GM18517 (cell line): ENCODE data around the gene SPATS1.

Experiments
- ATAC-seq: cut with Tn5 transposase; IDR thresholded peaks from one replicate; pipeline ENCODE4 v1.9.1; 2021; ENCODE audit warnings: mild to moderate bottlenecking, moderate library complexity; ENCODE audit not compliant: unreplicated experiment

The SPATS1 gene, protein sequence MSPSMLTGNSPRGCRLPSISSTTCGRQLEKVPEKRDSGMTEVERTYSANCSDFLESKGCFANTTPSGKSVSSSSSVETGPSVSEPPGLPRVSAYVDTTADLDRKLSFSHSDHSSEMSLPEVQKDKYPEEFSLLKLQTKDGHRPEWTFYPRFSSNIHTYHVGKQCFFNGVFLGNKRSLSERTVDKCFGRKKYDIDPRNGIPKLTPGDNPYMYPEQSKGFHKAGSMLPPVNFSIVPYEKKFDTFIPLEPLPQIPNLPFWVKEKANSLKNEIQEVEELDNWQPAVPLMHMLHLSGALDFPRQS

DNA sequence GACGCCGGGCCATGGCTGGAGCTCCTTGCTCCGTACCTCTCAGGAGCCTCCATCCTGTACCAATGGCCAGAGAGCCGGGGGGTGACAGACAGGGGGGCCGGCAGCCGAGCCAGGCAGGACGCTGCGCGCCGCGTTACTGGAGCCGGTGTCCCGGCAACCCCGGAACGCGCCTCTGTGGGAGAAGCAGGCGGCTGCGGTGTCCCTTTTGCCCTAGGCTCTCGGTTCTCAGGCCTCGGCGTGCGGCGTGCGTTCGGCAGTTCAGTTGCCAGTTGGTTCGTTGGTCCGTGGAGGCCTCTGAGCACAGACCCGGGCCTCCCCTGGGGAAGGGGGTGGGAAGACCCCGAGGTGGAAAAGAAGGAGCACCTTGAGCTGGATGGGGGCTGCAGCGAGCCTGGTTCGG lies at the start of gene SPATS1:
Gene SPATS1, plus strand, starts transcription at position 162 of the 400 bp plus-strand sequence. CDS start 446 bp downstream, outside the sequence.
- no peak for ATAC-seq

DNA sequence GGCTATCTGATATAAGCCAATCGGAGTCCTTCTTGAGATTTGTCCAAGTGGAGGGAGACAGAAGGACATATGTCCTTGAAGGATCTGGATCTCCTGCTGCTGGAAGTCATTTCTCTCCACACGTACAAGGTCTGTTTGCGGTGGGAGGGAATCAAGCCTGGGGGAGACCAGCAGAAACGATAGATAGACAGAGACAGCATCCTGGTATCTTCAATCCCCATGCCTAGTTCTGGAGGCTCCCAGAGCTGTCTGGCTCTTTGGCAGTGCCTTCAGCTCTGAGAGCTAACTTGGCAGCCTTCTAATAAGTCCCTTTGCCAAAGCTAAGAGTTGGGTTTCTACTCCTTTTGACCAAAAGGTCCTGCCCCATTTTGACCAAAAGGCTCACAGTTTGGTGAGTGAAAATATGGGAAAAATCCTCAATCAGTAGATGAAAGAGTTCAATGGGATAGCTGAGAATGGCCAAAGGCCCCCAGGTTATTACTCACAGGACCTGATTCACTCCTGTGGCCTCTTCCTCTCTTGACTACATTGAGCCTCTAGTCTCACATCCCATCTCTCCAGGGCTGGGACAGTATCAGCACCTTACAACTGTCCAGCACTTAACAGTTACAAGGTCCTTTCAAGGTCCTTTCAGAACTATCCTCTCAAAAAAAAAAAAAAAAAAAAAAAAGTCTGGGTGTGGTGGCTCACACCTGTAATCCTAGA lies 49.6 kb upstream of the SPATS1 start:
- ATAC-seq: no peak

DNA sequence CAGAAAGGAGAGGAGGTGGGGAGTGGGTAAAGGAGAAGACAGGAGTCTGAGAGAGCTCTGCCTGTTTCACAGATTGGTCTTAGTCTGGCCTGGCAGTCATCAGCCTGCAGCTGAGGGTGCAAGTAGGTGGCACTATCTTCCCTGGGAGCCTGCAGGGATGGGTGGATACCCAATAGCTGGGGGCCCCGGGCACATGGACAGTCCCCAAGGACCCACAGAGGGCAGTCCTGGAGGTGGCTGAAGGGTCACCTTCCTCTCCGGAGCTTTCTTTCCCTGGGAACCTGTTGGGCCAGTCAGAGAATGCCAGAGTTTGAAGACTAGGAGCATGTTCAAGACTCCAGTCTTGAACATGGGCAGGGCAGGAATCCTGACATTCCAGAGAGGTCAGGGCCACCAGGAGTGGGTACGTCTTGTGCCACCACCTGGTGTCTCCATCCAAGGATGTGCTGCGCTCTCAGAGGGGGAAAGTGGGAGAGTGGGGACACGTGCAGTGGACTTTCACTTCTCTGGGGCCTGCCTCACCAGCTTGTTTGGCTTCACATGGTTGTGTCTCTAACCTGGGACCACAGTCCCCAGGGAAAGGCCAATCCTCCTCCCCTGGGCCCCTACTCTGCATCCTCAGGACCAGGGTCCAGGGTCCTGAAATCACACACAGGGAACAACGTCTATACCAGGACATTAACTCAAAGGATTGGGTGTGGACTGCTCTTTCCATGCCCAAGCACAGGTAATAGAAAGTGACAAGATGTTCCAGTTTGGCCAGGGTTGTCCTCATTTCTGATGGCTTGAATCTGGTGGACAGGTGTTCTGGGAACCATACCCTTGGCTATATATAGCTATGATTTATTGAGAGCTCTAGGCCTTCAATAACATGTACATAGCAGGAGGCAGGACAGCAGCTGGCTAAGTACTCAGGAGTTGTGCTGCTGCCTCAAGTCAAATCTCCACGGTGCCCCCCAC lies 47.3 kb upstream of the SPATS1 start:
- ATAC-seq: no peak

DNA sequence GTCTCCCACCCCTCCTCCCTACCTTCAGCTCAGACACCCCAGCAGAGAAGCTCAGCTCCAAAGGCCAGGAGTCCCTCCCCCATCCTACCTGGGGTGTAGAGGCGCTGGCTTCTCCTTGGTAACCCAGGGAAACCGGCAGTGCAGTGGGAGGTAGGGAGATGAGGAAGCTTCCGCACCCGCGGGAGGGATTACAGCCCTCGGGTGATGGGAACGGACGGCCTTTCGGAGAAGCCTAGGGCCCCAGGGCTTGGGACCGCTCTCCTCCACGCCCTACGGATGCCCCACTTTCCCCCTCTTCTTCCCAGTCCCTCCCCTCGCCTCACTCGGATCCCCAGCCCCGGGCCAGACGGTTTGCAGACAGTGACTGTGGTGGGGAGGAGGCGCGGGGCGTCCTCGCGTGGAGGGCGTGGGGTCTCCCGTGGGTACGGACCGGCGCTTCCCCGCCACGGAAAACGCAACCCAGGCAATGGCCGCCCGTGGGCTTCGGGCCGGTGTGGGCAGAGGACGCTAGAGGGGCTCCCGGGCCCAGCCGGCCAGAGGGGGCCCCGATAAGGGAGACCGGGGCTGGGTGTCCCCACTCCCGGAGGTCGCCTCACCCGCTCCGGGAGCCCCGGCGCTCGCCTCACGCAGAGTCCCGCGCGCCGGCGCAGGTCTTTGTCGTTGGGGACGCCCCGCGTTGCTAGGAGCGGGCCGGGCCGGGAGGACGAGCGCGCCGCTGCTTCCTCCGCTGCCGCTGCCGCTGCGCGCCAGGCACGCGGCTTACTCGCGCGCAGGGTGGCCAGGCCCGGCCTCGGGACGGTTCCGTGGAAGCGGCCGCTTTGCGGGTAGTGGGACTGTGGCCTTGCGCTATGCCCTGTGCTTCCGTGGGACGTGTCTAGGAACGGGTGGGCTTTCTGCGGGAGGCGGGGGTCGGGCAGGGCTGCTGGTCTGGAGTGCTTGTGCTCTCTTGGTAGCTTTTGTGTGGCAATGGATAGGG lies 45.1 kb upstream of the SPATS1 start:
- ATAC-seq: no peak

DNA sequence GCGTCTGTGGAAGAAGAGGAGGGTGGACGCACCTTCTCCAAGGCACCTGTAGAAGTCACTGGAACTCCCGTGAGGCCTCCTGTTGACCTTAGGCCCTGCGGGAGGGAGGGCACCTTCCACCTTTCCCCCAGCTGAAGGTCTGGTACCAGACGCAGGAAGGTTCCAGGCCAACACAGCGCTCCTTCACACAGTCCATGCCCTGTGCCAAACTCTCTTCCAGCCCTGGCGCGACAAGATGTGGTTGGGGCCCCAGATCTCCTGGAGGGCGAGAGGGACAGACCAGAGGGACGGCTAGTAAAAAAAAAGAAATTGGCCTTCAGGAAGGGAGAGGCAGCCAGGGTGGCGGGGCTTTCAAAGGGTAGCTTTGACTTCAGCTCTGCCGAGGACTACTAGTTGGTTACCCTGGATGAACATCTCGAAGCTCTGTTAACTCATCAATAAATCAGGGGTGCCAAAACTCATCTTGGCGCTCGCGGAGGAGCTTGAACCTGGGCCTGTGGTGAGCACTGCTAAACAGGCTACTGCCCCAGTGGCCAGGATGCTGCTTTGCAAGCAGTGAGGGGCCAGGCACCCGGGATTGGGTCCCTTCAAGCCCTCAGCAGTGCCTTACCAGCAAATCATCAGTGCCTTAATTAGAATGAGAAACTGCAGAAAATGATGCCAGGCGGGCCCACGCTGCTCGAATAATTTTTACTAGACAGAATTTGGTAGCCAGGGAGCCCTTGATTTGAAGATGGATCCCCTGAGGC lies 44.2 kb upstream of the SPATS1 start:
- no peak for ATAC-seq

DNA sequence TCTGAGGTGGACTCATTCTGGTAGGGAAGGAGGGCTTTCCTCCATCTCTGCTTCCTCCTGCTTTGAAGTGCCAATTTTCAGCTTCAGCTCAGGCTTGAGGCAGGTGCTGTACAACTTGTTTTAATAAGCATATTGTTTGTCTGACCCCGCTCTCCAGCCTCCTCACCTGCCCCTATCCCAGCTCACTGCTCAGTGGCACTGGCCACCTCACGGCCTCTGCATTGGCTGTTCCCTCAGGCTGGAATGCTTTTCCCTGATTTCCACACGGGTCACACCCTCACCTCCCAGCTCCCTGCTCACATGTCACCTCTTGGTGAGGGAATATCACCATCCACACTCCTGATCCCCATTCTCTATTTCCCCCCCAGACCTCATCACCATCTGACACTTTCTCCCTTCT lies 43.6 kb upstream of the SPATS1 start:
- no peak for ATAC-seq

DNA sequence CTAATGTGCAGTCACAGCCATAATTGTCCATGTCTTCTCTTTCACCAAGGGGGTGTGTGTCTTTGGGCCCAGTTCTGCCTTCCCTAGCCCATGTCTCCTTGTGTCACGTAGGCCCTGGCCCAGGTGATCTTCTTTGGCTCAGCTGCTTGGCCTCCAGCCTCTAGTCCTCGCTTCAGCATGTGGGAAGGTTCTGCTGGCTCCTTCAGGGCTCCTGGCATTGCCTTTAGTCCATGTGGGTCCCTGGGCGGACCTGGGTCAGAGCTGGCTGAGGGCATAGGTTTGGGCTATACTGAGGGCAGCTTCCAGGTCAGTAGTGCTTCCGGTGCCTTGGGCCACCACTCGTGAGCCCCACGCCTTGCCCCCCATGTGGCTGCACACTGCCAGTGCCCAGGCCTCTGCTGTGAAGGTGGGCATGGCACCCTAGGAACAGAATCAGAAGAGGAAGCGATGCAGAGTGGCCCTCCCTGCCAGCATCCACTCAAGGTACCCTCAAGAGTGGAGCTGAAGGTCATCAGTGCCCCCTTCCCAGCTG lies 42.1 kb upstream of the SPATS1 start:
- no peak for ATAC-seq

DNA sequence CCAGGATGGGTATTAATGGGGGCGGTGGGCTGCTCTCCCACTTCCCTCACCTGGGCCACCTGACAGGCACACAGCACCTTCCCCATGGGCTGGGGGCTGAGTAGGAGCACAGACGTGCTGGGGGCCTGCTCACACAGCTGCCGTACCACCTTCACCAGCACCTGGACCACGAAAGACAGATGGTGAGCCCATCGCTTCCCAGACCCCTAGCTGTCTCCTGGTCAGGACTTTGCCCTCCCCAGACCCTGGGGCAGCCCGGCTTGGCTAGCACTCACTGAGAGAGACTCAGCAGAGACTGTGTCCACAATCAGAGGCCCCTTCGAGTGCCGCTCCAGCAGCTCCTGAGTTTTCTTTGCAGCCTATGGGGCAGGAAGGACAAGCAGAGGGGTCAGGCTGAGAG lies 41.3 kb upstream of the SPATS1 start:
- no peak for ATAC-seq

DNA sequence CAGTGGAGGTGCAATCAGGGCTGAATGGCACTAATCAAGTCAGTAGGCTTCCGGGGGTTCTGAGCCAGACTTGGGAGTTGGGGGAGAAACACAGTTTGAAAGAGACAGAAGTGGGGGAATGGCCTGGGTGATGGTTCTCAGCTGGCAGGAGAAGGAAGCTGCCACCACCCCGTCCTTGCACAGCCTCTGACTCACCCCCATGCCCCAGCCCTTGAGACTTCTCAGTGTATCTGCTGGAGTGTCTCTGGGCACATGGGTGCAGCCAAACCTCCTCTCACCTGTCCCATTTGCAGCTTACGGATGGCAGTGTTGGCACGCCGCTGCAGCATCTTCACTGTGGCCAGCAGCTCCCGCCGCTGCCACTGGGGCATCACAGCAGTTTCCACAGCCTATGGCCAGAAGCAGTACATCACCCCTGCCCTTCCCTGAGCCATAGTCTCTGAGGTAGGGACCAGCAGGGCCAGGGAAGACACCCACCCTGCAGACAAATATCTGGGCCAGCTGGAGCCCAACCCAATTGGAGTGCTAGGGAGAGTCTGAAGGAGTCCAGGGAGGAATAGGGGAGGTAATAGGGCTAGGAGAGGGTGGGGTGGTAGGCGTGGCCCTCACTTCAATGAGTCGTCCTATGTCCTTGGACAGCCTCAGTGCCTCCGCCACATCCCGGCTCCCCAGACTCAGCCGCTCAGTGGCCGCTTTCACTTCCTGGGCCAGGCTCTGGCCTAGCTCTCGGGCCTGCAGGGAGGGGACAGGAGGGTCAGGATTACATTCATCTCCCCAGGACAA lies 40.5 kb upstream of the SPATS1 start:
- ATAC-seq: no peak

DNA sequence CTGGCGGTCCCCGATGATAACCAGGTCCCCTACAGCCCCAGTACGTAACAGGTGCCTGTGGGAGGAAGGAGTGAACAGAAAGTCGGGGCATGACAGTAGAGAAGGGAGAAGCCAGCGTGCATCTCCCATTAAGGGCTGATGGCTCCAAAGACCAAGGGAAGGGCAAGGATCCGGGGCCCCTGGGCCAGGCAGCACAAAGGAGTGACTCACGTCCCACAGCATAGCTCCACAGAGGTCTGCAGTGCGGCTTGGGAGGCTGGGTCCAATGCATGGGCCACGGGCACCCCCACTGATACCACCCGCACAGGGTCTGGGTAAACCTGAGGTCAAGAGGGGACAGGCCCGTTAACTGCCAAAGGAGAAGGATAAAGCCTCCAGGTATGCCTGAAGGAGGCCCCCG lies 39.6 kb upstream of the SPATS1 start:
- no peak for ATAC-seq

DNA sequence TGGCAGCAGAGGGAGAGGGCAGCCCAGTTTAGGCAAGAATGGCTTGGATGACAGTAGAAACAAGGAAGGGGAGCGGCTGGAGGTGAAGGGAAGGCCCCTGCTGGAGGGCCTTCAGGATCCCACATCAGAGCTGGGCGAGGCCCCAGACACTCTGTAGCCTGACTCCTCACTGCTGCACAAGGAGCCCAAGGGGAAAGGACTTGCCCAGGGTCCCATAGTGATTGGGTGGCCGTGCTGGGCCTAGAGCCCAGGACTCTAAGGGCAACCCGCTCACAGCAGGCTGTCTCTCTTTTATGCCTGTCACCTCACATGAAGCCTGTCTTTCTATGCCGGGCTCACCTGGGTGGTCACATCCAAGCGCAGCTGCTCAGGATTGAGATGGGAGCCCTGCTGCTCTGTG lies 38.6 kb upstream of the SPATS1 start:
- ATAC-seq: no peak

DNA sequence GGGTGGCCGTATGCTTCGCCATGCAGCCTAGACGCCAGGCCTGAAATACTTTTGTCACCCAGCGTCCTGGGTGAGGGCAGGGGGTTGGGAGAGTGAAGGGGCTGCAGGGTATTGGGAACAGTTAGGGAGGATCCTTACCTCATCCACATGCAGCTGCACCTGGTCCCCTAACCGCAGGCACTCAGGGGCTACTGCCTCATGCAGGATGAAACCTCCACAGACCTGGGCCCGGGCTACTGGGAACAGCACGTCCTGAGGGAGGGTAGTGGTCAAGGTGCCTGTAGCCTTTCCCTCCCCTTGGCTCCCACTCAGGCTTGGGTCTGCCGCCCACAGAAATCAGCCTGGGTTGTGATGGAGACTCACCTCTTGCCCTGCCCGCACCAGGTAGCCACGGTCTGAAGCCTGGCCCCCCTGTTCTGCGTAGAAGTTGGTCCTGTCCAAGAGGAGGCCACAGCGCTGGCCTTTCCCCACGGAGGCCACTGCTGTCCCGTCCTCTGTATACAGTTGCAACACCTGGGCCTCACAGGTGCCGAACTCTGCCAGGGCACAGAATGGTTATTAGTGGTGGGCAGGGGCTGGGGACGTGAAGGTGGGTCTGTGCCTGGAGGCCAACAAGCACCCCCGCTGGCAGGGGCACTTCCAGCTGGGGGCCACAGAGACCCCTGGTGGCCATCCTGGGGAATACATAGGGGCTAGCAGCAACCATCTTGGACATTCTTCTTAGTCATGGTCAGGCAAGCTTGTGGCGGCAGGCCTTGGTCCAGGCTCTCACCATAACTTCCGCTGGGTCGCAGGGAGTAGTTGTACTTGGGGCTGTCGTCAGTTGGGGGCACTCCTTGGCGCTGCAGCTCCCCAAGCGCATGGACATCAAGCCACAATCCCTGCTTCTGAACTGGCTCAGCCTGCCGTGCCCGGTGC lies 37.9 kb upstream of the SPATS1 start:
- ATAC-seq: no peak

DNA sequence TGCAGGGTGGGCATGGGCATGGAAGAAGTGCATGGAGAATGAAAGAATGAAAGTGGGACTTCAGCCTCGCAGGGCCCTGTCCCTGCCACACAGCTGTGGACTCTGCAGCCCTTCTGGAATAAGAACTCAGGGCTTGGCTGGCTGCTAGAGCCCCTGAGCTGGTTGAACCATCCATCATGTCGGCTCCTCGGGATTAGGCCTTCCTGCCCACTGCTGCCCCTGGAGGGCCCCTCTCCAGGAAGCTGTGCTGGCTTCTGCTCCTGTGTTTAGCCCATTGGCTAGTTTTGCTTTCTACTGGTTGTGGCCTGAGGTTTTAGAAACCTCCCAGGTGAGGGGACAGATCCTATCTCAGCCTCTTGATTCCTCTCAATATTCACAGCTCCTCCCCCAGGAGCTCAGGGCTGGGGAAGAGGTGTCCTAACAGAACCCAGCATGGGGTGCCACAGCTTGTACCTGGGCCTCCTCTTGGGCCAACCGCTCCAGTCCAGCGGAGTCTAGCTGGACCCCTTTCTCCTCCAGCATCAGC lies 37.2 kb upstream of the SPATS1 start:
- ATAC-seq: no peak

DNA sequence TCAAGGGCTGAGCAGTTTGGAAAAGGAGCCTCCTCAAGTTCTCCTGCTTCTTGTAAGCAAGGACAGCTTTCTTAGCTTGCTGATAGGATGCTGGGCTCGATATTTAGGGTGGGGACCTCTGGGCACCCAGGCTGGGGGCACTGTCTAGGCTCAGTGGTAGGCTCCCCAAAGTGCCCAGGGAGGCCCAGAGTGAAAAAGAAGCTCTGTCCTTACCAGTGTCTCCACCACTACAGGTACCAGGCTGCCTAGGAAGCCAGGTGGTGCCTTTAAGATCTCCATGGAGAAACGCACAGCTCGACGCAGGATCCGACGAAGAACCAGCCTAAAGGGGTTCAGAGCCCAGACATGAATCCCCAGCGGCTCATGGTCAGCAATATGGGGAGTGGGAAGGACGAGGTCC lies 35.7 kb upstream of the SPATS1 start:
- no peak for ATAC-seq

DNA sequence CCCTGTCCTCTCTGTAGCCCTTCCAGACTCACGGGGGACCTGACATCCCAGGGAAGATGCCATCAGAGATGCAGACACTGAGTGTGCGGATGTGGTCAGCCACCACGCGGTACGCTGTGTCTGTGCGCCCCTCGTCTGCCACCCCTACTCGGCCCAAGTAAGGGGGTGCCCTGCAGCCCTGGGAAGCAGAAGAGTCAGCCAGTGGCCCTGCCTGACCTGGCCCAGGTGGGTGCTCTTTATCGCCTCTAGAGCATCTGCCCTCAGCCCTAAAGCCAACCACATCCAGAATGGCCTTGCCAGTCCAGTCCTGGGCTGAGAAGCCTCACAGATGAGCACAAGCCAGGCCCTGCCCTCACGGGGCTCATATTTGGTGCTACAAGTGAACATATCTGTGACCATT lies 35.2 kb upstream of the SPATS1 start:
- no peak for ATAC-seq

DNA sequence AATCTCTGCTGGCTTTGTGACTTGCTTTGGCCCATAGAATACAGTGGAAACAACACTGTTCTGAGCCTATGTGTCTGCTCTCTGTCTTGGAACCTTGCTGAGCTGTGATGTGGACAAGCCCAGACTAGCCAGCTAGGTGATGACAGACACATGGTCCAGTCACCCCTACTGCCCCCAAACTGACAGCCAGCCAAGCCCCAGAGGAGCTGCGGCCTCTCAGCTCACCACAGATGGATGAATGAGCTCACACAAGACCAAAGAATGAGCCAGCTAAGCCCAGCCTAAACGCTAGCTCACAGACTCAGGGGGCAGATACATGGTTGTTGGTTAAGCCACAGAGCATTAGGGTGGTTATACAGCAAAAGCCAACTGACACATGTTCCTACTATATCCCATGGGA lies 33.4 kb upstream of the SPATS1 start:
- no peak for ATAC-seq

DNA sequence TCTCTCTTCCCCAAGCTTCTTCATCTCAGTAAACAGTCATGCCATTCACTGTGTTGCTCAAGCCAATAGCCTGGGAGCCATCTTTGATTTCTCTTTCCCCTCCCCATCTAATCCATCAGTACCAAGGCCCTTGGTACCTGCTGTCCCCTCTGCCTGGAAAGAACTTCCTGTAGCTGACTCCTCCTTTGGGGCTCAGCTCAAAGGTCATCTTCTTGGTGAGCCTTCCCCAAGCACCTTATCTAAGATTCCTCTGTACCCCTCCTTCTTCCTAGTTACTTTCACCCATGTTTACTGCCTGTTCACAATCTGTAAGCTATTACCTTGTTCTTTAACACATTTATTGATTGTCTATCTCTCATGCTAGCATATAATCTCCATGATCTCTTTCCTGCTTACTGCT lies 32.8 kb upstream of the SPATS1 start:
- ATAC-seq: no peak
